SK-N-SH (cell line): ENCODE data around the gene B4GALNT4.

Experiments used
- CHD2 ChIP-seq: fragments of 150-350 bp; IDR thresholded peaks from 2 replicates; pipeline ENCODE4 v1.6.1; 2018; ENCODE audit warnings: low read length; ENCODE audit not compliant: partially characterized antibody
- CTCF ChIP-seq: fragments of 200-600 bp; sonication (generic); IDR thresholded peaks from 2 replicates; pipeline ENCODE4 v1.6.1; 2017; ENCODE audit warnings: antibody characterized with exemption, mild to moderate bottlenecking, moderate library complexity
- EP300 ChIP-seq, 2 experiments: IDR thresholded peaks; 2 replicates each; pipeline versions ENCODE4 v1.4.0 to v1.6.1; 2012; ENCODE audit warnings: borderline replicate concordance in 1 of 2, low read depth in 1 of 2, low read length in 1 of 2
- EZH2phosphoT487 ChIP-seq: fragments of 200-600 bp; sonication (generic); IDR thresholded peaks from 2 replicates; pipeline ENCODE4 v1.6.1; 2017; ENCODE audit warnings: low read depth, mixed run types, mild to moderate bottlenecking, antibody characterized with exemption, moderate library complexity, borderline replicate concordance
- FOXM1 ChIP-seq: IDR thresholded peaks from 2 replicates; pipeline ENCODE4 v1.4.0; 2012; ENCODE audit warnings: low read depth, mild to moderate bottlenecking
- GATA2 ChIP-seq: sonication (generic); formaldehyde crosslinking; IDR thresholded peaks from 2 replicates; pipeline ENCODE4 v1.5.0; 2020; ENCODE audit warnings: mild to moderate bottlenecking, missing genetic modification reagents
- MXI1 ChIP-seq: IDR thresholded peaks from 2 replicates; pipeline ENCODE4 v1.6.1; 2012; ENCODE audit warnings: mild to moderate bottlenecking, low read depth, low read length, improper control_type of control experiment
- POLR2AphosphoS5 ChIP-seq: IDR thresholded peaks from 2 replicates; pipeline ENCODE4 v1.6.1; 2012; ENCODE audit warnings: low read depth, low read length
- RAD21 ChIP-seq: IDR thresholded peaks from 2 replicates; pipeline ENCODE4 v1.6.1; 2012; ENCODE audit warnings: mild to moderate bottlenecking, low read length
- TAF1 ChIP-seq: IDR thresholded peaks from 2 replicates; pipeline ENCODE4 v1.6.1; 2012; ENCODE audit warnings: low read depth, mild to moderate bottlenecking, low read length, moderate library complexity, borderline replicate concordance

DNA sequence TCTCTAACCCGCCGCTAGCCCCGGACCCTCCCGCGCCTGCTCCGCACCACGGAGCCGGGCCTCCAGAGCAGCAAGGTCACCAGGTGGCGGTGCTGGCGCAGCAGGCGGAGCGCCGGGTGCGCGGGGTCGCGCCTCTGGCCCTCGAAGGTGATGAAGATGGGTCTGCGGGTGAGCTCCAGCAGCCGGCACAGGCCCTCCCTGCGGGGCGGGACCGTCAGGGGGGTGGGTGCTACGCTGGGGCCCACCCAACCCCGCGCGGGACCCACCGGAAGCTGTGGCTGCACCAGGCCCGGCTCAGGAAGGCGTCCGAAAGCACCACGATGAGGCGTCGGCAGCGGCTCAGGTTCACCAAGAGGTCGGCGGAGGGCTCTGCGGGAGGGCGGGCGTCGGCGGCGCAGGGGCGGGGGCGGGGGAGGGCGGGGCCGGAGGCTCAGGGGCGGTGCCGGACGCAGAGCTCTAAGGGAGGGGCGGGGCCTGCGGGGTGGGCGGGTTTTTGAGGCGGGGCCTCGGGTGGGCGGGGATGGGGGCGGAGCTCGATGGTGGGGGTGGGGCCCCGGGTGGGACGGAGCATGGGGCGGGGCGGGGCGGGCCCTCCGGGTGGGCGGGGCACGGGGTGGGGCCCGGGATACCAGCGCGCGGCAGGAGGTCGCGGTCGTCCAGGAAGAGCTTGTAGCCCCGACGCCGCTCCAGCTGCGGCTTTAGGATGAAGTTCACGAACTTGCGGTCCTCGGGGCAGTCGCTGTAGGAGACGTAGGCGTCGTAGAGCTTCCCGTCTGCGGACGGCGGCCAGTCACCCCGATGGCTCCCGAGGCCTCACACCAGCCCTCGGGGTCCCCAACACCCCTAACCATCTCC lies 37.7 kb downstream of the B4GALNT4 start:
- no peak; the same call in 1 of the 2 replicates for TF ChIP-seq CTCF
- no peak for TF ChIP-seq EZH2phosphoT487
- TF ChIP-seq MXI1 = no peak
- TF ChIP-seq TAF1 = no peak
- TF ChIP-seq CHD2 = no peak
- no peak for TF ChIP-seq EP300 (IDR thresholded peaks at IDR 0.05; ENCODE audit: borderline replicate concordance in 1 of 2, low read depth in 1 of 2, low read length in 1 of 2)
- TF ChIP-seq RAD21 = no peak
- no peak for TF ChIP-seq GATA2 (CRISPR knock-in tag)
- TF ChIP-seq FOXM1 = no peak
- TF ChIP-seq POLR2AphosphoS5 = no peak
